Stimulated activated CD4-positive, alpha-beta T cell treated with anti-CD3 and anti-CD28 coated beads, Interleukin-4, amount 100 ng/mL, for 1 hour (primary cell): ENCODE results near the gene GPR63.

ENCODE experiments used
- DNase-seq: peaks from one replicate; pipeline ENCODE4 v3.0.0-alpha.2; 2020

The GPR63 gene

DNA sequence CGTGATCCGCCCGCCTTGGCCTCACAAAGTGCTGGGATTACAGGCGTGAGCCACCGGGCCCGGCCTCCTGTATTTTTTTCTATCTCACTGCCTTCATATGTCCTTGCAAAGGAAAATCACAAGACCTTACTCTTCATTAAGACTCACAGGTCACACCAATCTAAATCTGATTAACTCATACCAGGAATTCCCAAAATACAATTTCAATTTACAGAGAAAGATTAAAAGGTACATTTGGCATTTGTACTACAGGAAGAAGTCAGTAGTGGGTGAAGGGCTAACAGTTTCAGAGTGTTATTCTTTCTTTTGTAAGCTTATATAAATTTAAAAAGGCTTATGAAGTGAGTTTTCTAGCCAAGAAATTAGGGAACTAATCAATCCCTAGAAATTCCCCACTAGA lies 87.4 kb downstream of the GPR63 start:
- no peak for DNase-seq
